HG03571 (cell line): ENCODE measurements around the gene KLC4.
"Not testable (repeated sequence)": the region's sequence is repeated elsewhere in the genome, so short reads cannot be mapped to it uniquely, and the experiment has no call there.

Experiments used
- ATAC-seq: cut with Tn5 transposase; IDR thresholded peaks from one replicate; pipeline ENCODE4 v1.9.1; 2021; ENCODE audit not compliant: unreplicated experiment

Gene KLC4

DNA sequence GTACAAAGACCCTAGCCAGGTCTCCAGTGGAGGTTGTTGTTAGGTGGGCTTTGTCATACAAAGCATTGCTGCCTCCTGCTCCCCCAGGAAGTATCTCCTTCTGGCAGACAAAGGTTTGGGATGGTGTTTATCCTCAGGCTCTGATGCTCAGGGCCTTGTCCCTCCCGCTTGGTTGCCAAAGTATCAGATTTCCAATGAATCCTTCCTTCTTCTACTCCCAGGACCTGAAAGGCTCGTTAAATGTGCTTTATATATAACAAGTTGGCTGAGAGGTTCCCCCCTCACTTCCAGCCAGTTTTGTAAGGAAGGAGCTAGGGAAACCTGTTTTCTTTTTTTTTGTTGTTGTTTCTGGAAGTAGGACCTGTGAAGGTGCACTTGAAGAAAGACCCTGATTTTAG, 31.1 kb downstream of the KLC4 start:
- ATAC-seq: no peak

DNA sequence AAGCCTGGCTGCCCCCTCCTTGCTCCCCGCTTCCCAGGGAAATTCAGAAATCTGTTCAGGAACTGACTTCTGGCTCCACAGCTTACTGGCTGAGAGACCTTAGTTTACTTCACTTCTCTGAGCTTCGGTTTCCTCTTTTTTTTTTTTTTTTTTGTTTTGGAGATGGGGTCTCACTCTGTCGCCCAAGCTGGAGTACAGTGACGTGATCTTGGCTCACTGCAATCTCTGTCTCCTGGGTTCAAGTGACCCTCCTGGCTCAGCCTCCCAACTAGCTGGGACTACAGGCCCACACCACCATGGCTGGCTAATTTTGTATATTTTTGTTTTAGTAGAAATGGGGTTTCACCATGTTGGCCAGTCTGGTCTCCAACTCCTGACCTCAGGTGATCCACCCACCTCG, 31.6 kb downstream of the KLC4 start:
- ATAC-seq: no peak

DNA sequence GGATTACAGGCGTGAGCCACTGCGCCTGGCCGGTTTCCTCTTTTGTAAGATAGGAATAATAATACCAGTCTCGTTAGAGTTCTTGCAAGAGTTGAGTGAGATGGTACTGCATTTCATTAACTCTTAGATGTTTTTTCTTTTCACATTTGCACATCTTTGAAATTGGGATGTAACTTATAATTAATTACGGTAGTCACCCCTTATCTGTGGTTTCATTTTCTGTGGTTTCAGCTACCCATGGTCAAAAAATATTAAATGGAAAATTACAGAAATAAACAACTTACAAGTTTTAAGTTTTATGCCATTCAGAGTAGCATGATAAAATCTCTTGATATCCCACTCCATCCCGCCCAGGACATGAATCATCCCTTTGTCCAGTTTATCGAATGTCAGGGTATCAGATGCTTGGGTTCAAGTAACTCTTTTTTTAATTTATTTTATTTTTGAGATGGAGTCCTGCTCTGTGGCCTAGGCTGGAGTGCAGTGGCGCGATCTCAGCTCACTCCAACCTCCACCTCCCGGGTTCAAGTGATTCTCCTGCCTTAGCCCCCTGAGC, 32.1 kb downstream of the KLC4 start:
- no peak for ATAC-seq

DNA sequence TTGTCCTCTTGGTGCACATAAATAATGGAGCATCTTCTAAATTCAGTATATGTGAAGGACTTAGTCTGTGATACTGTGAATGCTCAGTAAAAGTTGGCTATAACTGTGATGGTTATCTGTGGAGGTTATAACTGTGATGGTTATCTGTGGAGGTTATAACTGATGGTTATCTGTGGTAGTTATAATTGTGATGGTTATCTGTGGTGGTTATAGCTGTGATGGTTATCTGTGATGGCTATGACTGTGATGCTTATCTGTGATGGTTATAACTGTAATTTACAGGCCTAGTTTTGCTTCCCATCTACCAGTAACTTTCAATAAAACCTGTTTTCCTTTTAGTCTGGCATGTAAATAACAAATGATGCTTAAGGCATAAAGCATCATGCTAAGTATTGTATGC, 33.2 kb downstream of the KLC4 start:
- ATAC-seq: no peak

DNA sequence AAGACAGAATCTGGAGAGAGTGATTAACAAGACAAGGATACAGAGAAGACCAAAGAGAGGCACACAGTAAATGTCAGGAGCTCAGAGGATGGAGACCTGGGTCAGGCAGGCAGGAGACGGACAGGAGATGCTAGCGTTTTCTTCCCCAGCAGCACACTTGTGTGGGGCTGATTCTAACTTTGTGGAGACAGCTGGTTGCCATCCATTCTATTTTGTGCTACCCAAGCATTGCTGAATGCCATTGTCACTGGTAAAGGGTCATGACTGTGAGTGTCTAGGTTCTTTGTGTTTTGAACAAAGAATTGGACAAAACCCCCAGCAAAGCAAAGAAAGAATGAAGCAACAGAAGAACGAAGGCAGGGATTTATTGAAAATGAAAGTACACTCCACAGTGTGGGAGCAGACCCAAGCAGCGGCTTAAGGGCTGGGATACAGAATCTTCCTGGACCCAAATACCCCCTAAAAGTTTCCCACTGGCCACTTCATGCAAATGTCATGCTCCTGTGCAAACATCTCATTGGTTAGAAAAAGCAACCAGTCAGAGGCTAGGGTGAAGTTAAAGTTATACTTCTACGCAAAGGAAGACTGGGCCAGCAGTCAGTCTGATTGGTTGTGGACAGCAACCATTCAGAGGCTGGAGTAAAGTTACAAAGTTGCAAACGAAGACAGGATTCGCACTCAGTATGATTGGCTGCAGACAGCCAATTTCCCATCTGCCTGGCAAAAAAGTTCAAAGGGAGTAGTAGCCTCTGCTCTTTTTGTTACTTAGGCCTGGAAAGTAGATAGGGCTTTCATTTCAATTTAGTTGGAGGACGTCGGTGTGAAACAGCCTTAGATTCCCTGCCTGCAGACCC, 34.2 kb downstream of the KLC4 start:
- ATAC-seq: no peak

DNA sequence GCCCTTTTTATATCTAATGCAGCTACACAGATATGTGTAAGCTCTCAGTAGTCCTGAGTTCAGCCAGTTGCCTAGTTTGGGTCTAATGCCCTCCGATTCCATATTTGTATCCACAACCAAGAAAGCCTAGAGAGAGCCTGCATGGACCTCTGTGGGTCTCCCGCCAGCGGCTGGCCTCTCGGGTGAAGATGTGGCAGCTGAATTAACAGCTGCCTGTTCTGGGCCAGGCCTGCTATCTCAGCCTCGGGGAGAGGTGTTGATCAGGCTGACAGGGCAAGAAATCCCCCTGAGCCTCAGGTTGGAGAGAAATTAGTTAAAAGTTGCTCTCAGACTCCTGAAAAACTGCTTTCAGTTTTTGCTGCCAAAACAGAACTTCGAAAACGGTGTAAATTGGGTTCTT, 36.5 kb downstream of the KLC4 start:
- ATAC-seq: no peak

DNA sequence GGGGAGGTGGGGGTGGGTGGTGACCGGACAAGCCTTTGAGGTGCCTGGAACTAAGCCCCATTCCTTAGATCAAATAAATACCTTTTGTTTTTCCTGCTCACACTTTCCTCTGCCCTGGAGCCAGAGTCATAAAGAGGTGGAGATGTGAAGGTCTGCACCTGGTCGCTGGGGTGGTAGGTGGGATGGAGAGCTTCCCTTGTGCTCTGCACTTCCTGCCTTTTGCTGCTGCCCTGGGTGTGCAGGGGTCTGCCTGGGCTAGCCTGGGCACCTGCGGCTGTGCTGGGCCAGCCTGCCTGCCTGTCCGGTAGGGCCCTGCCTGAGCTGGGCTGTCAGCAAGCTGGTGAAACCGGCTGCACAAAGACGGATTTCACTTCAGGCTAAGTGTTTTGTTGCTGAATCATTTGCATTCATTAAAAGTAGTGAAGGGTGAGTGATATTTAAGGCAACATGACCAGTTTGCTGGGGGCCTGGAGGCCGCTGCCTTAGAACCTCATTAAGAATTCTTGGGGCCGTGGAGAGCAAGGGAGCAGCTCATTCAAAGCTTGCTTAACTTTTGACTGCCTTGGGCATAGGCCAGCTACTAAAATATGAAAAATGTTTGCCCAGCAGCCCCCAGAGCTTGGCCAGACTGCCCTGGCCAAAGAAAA, 37.1 kb downstream of the KLC4 start:
- ATAC-seq: no peak

DNA sequence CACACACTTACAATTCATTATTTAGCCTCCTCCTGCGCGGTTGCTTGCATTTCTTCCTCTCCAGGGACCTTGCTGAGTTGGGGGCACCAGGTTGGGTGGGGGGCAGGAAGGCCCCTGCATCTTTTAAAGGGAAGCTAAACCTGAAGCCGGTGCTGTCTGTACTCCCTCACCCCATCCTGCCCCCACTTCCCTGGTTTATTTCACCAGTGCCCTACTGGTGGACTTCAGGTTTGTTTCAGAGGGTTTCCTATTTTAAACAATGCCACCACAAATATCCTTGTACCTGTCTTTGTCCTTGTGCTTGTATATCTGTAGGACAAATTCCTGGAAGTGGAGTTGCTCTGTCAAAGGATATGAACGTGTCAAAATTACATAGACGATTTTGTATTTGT, 37.7 kb downstream of the KLC4 start:
- ATAC-seq: no peak

DNA sequence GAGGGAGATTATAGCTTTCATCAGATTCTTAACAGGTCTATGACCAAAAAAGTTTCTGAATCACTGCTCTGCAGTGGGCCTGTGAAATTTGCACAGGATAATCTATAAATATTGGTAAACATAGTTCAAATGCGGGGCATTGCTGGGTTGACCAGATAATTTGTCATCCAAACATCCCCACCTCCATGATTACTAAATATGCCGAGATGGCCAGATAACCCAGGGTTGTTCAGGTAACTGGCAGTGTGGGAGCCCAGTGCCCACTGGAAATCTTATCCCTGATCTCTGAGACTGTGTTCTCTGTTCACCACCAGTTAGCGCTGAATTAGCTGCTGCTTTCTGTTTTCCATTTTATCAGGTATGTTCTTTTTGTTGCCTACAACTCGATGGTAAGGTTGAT, 38.1 kb downstream of the KLC4 start:
- no peak for ATAC-seq

DNA sequence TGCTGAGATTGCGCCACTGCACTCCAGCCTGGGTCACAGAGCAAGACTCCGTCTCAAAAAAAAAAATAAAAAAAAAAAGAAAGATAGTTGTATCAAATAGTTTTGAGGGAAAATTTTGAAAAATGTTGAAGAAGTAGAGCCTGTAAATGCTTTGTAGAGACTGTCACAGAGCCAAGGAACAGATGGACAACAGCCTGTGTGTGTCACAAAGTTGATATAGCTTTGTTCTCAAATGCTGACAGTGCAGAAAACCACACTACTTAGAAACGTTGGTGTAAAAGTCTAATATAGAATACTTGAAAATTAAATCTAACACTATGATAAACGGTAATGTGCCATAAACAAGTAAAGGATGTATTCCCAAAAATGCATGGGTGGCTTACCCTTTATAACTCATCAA, 42.1 kb downstream of the KLC4 start:
- ATAC-seq: no peak

DNA sequence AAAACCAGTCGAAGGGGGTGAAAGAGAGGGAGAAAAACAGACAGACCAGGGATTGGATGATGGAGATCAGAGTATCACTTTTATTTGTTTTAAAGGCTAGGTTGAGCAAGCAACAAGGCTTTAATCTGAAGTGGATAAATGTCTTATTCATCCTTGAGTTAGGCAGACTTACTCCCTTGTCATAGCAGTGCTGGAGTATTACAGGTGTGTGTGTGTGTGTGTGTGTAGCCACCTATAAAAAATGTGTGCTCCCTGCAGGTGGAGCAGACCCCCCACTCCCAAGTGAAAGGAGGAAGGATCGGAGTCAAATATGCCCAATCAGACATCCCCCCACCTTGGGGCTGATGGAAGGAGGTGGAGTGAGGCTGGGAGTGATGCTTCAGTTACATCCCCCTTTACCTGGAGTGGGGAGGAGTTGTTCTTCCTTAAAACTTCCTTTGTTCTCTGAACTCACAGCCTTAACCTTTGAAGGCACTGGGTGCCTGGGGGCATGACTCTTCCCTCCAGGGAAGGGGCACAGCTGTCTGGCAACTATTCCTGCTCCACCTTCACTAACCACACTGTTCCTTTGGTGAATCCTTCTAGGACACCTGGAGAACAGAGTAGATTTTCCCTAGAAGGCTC, 43.9 kb downstream of the KLC4 start:
- ATAC-seq: no peak

DNA sequence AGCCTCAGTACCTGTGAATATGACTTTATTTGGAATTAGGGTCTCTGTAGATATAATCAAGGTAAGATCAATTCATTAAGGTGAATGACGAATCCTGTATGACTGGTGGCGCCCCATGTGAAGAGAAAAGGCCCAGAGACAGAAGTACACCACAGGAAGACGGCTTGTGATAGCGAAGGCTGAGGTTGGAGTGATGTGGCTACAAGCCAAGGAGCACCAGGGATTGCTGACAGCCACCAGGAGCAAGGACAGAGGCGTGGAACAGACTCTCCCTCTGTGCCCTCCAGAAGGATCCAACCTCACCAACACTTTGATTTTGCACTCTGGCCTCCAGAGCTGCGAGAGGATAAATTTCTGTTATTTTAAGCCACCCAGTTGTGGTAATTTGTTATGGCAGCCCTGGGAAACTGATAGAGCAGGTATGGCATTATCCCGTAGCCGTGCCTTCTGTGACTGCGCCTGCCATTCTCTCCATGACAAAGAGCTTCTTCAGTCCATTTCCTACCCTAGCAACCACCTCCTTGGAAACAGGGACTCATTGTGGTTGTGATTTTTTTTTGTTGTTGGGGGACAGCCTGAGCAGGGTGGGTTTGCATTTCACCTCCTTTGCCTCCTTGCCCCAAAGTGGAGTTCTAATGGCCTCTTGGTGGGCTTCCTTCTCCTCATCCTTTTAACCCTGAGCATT, 46.2 kb downstream of the KLC4 start:
- ATAC-seq: no peak

DNA sequence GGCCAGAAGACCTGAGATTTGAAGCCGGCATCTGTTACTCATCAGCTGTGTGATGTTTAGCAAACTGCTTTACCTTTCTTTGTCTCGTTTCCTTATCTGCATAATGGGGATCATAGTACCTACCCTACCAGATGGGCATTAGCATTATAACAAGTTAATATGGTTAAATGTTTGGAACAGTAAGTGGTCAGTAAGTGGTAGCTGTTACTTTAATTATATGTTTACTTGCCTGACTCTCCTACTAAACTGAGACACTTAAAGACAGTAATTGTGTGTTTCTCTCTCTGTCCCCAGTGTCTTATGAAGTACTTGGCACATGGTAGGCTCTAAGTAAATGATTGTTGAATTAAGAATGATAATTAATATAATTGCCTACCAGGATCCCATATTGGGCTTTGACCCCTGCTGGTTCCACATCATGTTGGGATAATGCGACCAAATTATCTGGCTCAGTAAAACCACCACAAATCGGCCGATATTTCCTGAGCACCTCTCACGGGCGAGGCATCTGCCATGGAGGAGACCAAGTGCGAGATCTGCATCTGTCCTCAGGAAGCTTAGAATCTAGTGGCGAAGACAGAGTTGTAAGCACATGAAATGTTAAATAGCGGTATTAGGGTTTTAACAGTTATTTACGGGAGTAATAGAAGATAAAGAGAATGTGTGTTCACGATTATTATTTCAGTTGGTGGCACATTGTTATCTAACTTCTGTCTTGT, 48.1 kb downstream of the KLC4 start:
- no peak for ATAC-seq

DNA sequence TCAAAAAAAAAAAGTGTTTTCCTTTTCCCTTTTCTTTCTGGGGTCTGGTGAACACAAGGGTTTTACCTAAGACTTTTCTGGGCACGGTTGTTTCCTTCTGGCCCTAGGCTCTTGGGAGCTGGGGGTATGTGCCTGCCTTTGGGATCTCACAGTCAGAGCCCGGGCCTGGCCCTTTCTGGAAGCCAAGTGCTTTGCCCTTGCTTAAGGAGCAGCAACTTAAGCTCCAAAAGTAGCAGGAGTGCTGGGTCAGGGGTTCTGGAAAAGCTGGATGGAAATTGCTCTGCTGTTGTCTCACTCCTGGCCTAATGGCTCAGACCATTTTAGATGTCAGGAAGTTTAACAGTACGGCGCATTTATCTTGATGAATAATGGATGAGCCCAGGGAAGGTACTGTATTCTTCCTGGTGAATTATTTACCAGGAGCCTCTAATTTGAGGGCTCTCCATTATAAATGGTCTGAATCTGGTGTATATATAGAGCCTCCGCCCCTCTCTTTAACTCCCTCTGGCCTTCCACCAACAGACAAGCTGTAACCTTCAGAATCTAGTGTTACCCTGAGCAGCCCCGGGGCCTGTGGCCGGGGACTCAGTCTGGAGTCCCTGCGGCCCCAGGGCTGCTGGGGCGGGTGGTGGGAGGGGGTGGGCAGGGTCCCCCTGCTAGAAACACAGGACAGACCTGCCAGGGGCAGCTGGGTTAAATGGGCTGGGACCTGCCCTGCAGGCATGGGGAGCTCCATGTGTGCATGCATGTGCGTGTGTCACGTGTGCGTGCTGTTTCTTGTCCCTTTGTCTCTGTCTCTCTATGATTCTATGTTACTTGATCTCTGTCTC, 54.2 kb downstream of the KLC4 start:
- ATAC-seq: no peak

DNA sequence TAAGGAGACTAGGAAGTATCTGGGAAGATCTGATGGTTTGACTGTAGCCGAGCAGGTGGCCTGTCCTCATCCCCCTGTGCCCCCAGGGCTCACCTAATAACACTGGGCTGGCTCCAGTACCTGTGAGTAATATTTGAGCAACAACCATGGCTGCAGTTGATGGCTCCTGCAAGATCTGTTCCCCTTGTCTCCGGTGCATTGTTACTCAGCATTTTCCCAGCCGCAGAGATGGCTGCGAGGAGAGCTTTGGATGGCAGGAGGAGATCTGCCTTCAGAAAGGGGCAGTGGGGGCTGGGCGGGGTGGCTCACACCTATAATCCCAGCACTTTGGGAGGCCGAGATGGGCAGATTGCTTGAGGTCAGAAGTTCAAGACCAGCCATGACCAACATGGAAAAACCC, 55.9 kb downstream of the KLC4 start:
- ATAC-seq: no peak

DNA sequence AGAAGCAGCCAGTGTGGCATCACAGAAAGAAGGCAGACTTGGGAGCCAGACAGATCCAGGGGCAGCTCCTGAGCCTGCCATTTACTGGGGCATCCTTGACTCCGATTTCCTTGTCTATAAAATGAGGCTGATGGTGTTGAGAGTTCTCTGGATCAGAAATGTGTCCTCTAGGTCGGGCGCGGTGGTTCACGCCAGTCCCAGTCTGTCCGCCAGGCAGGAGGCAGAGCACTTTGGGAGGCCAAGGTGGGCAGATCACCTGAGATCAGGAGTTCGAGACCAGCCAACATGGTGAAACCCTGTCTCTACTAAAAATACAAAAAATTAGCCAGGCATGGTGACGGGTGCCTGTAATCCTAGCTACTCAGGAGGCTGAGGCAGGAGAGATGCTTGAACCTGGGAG, 58.0 kb downstream of the KLC4 start:
- ATAC-seq: not testable (repeated sequence)

DNA sequence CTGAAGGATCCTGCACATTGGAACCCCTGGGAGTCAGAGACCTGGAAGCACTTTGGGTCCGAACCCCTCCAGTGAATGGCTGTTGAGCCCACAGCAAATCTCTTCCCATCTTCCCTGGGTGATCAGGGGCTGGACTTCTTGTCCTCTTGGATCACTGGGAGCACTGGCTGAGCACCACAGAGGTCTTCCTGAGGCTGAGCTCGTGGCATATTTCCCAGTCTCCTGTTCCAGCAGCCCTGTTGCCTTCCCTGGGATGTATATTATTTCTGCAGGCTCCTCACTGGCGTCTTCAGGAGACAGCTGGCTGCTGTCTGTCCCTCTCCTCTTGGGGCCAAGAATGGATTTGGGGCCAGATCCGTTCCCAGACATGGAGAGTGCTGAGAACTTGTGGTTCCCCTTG, 60.1 kb downstream of the KLC4 start:
- no peak for ATAC-seq

DNA sequence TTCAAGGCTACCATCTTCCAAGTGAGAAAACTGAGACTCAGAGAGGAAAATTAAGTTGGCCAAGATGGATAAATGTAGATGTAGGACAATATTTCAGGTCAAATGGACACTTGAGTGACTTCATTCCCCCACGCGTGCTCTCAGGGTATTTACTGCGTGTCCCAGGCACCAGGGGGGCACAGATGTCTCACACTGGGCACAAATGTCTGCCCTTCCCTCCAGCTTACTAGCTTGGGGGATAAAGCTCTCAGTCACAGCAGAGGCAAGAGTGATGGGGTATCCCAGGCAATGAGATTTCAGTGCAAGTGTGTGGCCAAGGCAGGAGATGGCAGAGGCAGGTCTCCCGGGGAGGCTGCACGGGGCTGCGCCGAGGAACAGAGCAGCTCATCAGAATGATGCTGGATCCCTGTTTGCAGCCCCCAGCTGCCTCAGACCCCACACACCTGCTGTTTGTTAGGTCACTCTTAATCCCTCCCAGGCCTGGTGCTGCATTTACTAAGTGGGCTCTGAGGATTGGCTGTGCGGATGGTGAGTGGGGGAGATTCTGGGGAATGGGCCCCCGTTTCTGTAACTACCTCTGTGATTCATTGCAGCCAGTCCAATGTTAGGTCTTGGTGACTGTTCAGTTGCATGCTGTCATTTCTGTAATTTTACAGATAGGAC, 60.8 kb downstream of the KLC4 start:
- ATAC-seq: no peak
